Activated naive CD4-positive, alpha-beta T cell treated with anti-CD3 and anti-CD28 coated beads, Interleukin-2, amount 10 ng/mL, durations not matched to agents 7 days and 5 days (primary cell): ENCODE data around the gene DMBX1.

ENCODE experiments used
- CTCF ChIA-PET: fragments of 350-600 bp; sonication (Branson Sonifier 250); formaldehyde crosslinking; loops from one replicate; lab custom pipeline; 2021; ENCODE audit warnings: antibody characterized with exemption; lab: Charles Lee
- DNase-seq: peaks from one replicate; pipeline ENCODE4 v3.0.0-alpha.2; 2020
- H3K27ac Mint-ChIP-seq: one replicate; pipeline ENCODE4 v1.8.0; 2021; ENCODE audit warnings: mild to moderate bottlenecking, moderate library complexity, mixed read lengths
- H3K27me3 Mint-ChIP-seq: one replicate; pipeline ENCODE4 v1.8.0; 2021; ENCODE audit warnings: mild to moderate bottlenecking, mixed read lengths
- H3K36me3 Mint-ChIP-seq: one replicate; pipeline ENCODE4 v1.8.0; 2021; ENCODE audit warnings: mixed read lengths
- H3K4me1 Mint-ChIP-seq: one replicate; pipeline ENCODE4 v1.8.0; 2021; ENCODE audit warnings: mixed read lengths
- H3K4me3 Mint-ChIP-seq: one replicate; pipeline ENCODE4 v1.8.0; 2021; ENCODE audit warnings: mild to moderate bottlenecking, moderate library complexity, mixed read lengths
- H3K9me3 Mint-ChIP-seq: one replicate; pipeline ENCODE4 v1.8.0; 2021; ENCODE audit warnings: mixed read lengths

DMBX1 gene

DNA sequence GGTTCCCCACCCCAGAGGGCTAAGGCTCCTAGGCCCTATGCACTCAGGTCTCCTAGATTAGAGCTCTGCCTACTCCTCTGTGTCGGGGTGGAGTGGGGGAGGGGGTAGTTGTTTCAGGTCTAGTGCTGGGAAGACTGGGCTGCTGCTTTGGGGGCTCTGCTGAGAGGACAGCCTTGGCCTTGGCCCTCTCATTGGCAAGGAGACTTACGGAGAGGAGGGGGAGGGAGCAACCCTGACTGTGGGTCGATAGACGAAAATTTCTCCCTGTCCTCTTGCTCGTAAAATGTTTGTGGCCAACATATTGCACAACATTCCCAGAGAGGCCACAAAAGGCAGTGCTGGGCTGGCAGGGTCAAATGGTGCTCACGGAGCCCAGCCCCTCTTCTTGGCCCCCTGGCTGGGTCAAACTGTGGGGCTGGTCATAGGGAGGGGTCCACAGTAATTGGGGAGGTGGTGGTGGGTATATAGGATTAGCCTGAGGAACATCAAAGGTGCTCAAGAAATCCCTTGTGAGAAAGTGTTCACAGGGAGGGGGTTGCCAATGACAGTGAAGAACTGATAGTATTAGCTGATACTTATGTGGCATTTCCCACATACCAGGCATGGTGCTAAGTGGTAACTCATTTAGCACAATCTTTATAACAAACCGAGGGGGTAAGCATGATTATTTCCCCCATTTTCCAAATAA, 8.5 kb upstream of the DMBX1 start:
- Mint-ChIP-seq H3K27me3 (peaks cover 88% of the 10 kb centered on the region), H3K4me1 (no peaks in the 10 kb centered on the region), H3K9me3 (no peaks in the 10 kb centered on the region), H3K36me3 (no peaks in the 10 kb centered on the region), H3K4me3 (no peak overlapping the region), H3K27ac (no peak overlapping the region)
- DNase-seq = no peak
- CTCF ChIA-PET = interaction anchor here (0.9 to 5.2 kb wide), 4 partner anchors 35 to 54 kb away, joined by 3 to 40 read pairs (median 6); a partner anchor contains a TSS

DNA sequence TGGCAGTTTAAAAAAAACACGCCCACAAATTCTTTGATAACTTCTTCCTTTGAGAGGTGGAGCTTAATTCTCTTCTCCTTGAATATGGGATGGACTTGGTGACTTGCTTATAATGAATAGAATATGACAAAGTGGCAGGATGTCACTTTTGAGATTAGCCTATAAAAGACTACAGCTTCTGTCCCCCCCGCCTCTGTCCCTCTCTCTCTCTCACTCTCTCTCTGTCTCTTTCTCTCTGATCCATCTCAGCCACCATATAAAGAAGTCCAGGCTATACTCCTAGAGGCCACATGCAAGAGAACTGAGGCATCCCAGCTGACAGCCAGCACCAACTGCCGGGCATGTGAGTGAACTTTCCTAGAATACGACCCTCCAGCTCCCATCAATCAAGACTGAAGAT, 7.7 kb upstream of the DMBX1 start:
- Mint-ChIP-seq H3K27me3 (peaks cover 88% of the 10 kb centered on the region), H3K36me3 (no peaks in the 10 kb centered on the region), H3K27ac (no peak overlapping the region), H3K4me3 (no peak overlapping the region), H3K4me1 (no peaks in the 10 kb centered on the region), H3K9me3 (no peaks in the 10 kb centered on the region)
- no peak for DNase-seq
- CTCF ChIA-PET = interaction anchor here (1.5 to 5.2 kb wide), 2 partner anchors 44 to 47 kb away, joined by 4 to 40 read pairs; no protein-coding TSS in a partner anchor

GRCh38 chr1:46483589-46483988, 6.0 kb upstream of the DMBX1 start:
- CTCF ChIA-PET = interaction anchor here (0.8 to 5.2 kb wide), 3 partner anchors 36 to 46 kb away, joined by 3 to 40 read pairs (median 4); no protein-coding TSS in a partner anchor
- H3K9me3 Mint-ChIP-seq = no peaks in the 10 kb centered on the region
- peaks cover 92% of the 10 kb centered on the region for H3K27me3 Mint-ChIP-seq
- H3K4me1 Mint-ChIP-seq = peaks cover 2% of the 10 kb centered on the region
- no peak overlapping the region for H3K27ac Mint-ChIP-seq
- H3K36me3 Mint-ChIP-seq = no peaks in the 10 kb centered on the region
- H3K4me3 Mint-ChIP-seq = no peak overlapping the region
- DNase-seq = no peak

DNA sequence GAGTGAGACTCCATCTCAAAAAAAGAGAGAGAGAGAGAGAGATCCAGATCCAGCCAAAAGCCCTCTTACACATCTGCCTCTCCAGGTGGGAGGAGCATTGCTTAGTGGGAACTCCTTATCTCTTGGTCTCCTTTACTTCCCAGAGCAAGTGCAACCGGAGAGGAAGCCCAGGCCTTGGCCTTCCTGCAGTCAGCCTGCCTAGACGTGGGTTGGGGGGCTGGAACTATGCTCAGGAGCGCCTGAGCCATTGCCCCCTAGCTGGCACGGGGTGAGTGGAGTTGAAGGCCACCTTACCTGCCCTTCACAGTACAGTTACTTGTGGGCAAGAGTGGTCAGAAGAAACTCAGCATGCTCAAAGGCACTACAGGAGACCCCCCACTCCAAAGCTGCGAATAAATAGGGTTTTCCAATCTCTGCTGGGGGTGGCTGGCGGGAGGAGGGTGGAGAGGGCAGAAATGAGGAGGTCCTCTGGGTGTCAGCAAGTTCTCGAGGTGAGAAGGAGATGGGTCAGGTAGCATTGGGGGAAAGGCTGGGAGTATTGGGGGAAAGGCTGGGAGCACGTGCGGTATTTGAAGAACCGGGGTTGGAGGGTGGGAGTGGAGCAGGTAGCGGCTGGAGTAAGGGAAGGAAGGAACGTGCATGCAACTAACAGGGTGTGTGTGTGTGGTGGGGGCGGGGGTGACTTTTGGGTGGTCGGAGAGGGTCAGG, 4.7 kb upstream of the DMBX1 start:
- Mint-ChIP-seq H3K4me1 (peaks cover 13% of the 10 kb centered on the region), H3K27ac (no peak overlapping the region), H3K27me3 (peaks cover 93% of the 10 kb centered on the region), H3K9me3 (no peaks in the 10 kb centered on the region), H3K36me3 (peaks cover 2% of the 10 kb centered on the region), H3K4me3 (no peak overlapping the region)
- DNase-seq = no peak
- CTCF ChIA-PET = interaction anchor here (1.2 kb wide), 1 partner anchor 43 kb away, joined by 4 read pairs; no protein-coding TSS in a partner anchor

DNA sequence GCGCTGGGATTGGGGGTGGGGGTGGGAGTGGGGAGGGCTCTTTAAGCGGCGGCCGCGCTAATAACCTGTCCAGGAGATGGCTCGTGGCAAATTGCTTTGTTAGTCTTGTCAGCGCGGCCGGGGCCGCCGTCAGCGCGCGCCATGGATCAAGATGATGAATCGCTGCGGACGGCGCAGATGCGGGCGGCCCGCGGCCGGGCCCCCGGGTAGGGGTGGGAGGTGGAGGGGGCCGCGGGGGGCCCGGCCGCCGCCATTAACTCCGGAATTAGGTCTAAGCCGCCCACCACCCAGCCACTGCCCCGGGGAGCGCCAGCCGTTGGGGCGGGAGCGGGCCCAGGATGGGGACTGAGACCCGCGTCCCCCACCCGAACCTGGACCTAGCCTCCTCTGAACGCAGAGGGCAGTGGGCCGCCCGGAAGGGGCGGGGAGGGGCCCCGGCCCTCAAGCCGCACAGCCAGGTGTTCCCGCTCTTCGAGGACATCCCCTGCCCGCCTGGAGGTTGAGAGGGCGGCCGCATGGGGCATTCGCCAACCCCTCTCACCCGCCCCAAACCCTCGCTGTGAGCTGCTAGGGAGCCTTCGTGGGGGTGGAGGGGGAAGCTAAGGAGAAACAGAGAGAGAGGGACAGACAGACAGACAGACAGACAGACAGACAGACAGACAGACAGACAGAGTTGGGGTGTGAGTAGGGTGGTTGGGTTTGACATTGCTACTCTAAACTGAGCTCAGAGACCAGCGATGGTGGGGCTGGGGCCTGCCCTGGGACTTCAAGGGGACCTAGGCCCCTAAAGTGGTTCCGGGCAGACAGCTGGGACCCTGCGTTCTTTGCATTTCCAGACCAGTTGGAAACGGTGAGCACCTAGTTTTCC, 3.8 kb upstream of the DMBX1 start:
- H3K4me1 Mint-ChIP-seq = peaks cover 15% of the 10 kb centered on the region
- CTCF ChIA-PET = interaction anchor here (1.2 to 3.7 kb wide), 5 partner anchors 8 to 49 kb away, joined by 4 to 33 read pairs (median 9); a partner anchor contains a TSS
- H3K4me3 Mint-ChIP-seq = no peak overlapping the region
- H3K27ac Mint-ChIP-seq = no peak overlapping the region
- DNase-seq = no peak
- peaks cover 94% of the 10 kb centered on the region for H3K27me3 Mint-ChIP-seq
- H3K9me3 Mint-ChIP-seq = no peaks in the 10 kb centered on the region
- H3K36me3 Mint-ChIP-seq = peaks cover 2% of the 10 kb centered on the region

- Mint-ChIP-seq H3K27ac (no peak overlapping the region), H3K4me1 (peaks cover 15% of the 10 kb centered on the region), H3K36me3 (peaks cover 2% of the 10 kb centered on the region), H3K4me3 (no peak overlapping the region), H3K9me3 (no peaks in the 10 kb centered on the region), H3K27me3 (peaks cover 96% of the 10 kb centered on the region)
- CTCF ChIA-PET = interaction anchor here (0.8 to 3.7 kb wide), 5 partner anchors 9 to 48 kb away, joined by 3 to 33 read pairs (median 9); a partner anchor contains a TSS
- no peak for DNase-seq
Measured at GRCh38 chr1:46486432-46487015, 3.1 kb upstream of the DMBX1 start.

DNA sequence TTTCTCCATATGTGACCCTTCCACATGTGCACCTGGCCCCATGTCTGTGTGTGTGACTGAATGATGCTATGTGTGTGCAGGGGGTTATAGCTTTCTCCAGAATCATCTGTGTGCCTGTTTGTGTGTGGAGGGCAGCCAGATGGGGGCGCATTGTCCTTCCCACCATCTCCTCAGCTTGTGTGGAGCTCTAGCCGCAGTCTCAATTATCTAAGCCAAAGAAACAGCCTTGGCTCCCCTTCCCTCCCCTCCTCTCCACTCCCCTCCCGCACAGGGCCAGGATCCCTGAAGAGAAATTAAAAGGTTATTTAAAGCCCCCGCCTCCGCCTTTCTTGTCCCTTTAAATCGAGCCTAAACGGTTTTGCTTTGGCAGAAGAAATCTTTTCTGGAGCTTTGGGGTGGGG, 1.8 kb upstream of the DMBX1 start:
- H3K27ac Mint-ChIP-seq = no peak overlapping the region
- peaks cover 15% of the 10 kb centered on the region for H3K4me1 Mint-ChIP-seq
- H3K9me3 Mint-ChIP-seq = no peaks in the 10 kb centered on the region
- CTCF ChIA-PET = interaction anchor here (0.8 to 3.7 kb wide), 9 partner anchors 9 to 47 kb away, joined by 3 to 33 read pairs (median 5); a partner anchor contains a TSS
- peak; percentile 39 for DNase-seq
- H3K4me3 Mint-ChIP-seq = no peak overlapping the region
- peaks cover 100% of the 10 kb centered on the region for H3K27me3 Mint-ChIP-seq
- peaks cover 2% of the 10 kb centered on the region for H3K36me3 Mint-ChIP-seq

DNA sequence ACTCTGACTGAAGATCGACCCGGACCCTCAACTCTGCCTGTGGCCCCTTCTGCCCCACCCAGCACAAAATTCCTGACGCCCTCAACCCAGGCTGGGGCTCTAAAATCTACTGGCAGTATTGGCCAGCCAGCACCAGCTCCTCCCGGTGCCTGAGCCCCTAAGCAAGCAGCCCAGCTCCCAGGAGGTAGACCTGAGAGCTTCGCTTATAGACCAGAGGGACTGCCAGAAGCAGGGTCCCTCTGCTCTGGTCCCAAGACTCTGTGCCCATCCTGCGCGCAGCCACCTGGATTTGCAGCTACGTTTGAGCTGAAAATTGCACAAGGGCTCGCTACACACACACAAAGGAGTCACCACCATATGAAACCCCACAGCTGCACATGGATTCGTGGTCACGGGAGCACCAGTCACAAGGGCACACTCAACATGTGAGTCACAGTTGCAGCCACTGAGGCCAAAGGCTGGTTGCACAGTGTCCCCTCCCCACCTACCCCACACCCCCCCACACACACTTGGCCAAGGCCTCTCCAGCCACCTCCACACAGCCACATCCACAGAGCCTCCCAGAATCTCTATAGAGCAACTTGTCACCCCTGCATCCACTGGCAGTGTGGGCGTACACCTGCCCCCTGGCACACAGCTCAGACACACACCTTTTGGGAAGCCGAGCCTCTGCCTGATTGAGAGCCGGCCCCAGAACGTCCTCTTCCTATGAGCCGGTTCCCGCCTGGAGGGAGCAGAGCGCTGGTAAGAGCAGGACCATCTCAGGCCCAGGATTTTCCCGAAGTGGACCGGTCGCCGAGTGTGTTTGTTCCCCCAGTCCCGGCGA, 1.1 kb upstream of the DMBX1 start:
- peaks cover 100% of the 10 kb centered on the region for H3K27me3 Mint-ChIP-seq
- H3K27ac Mint-ChIP-seq = peak overlapping the region; percentile 79

DNA sequence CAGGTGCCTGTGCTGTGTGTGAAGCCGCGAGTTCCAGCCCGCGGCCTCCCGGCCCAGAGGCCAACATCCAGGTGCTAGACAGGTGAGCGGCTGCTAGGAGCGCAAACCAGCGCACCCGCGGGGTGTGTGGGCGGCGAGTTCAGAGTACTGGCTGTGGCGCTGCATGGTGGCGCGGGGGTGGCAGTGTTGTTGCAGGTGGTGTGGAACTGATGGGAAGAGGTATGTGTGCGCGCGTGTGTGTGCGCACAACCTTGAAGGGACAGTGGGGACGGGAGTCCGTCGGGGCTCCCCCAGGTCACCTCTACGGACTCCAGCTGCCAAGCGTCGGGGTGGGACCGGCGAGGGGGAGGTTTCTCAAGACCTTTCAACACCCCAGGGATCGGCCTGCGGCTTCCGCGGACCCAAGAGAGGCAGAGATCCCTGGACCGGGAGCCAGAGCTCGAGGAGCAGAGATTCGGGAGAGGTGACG, 433 bp upstream of the DMBX1 start:
- H3K4me1 Mint-ChIP-seq = peaks cover 15% of the 10 kb centered on the region
- peaks cover 100% of the 10 kb centered on the region for H3K27me3 Mint-ChIP-seq
- no peaks in the 10 kb centered on the region for H3K9me3 Mint-ChIP-seq
- H3K27ac Mint-ChIP-seq = peak overlapping the region; percentile 79
- peak; percentile 41 for DNase-seq
- peaks cover 2% of the 10 kb centered on the region for H3K36me3 Mint-ChIP-seq
- H3K4me3 Mint-ChIP-seq = peak overlapping the region; percentile 68
- CTCF ChIA-PET = interaction anchor here (1.0 to 3.7 kb wide), 3 partner anchors 39 to 50 kb away, joined by 3 to 33 read pairs (median 5); no protein-coding TSS in a partner anchor

More for the DNA sequence above, 1.1 kb upstream of the DMBX1 start:
- H3K36me3 Mint-ChIP-seq = peaks cover 2% of the 10 kb centered on the region
- no peak for DNase-seq
- CTCF ChIA-PET = interaction anchor here (0.8 to 3.7 kb wide), 9 partner anchors 9 to 49 kb away, joined by 3 to 33 read pairs (median 4); a partner anchor contains a TSS
- peak overlapping the region; percentile 68 for H3K4me3 Mint-ChIP-seq
- no peaks in the 10 kb centered on the region for H3K9me3 Mint-ChIP-seq
- H3K4me1 Mint-ChIP-seq = peaks cover 15% of the 10 kb centered on the region

DNA sequence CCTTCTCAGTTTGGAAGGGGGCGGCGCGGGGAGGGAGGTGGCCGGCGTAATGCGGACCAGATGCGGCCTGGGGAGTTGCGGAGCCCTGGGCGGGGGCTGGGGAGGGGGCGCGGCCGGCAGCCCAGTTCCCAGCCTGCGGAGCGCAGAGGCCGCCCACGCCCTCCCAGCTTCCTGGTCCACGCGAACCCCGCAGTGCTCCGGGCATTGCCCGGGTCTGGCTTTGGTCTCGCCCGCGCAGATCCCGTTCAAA, 695 bp downstream of the DMBX1 start:
- Mint-ChIP-seq H3K9me3 (no peaks in the 10 kb centered on the region), H3K27me3 (peaks cover 100% of the 10 kb centered on the region), H3K4me1 (peaks cover 15% of the 10 kb centered on the region), H3K4me3 (no peak overlapping the region), H3K36me3 (peaks cover 2% of the 10 kb centered on the region), H3K27ac (no peak overlapping the region)
- CTCF ChIA-PET = no interaction called here
- DNase-seq = no peak

DNA sequence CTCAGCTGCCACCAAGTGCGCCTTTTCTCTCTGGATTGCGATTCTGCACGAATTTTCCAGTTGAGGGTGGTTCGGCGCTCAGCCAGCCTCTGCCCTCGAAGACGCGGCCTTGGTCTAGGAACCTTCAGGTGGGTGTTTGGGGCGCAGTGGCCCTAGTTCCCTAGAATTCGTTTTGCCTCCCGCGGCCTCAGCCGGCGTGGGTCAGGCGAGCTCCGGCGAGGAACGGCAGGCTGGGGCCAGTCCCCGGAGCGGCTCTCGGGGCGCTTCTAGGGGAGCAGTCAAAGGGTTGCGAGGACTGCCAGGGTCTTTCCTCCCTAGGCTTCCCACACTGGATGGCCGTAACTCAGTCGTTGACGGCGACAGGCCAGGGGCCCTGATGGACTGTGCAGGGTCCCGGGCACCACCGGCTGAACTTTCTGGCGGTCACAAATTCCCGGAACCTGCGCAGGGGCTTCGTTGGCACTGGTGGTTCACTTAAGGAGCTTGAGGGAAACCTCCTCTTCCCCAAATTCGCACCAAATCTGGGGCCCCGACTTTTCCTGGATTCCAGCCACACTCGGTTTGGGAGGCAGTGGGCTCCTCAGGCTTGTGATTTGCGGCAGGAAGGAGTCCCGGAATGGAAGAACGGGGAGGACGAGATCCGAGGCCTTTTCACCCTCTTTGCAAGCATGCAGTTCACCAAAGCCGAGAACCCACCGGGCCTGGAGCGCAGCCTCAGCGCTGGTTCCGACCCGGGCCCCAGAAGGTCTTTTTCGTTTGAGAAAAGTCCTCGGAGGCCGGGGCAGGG, 1.2 kb downstream of the DMBX1 start:
- peaks cover 15% of the 10 kb centered on the region for H3K4me1 Mint-ChIP-seq
- H3K4me3 Mint-ChIP-seq = no peak overlapping the region
- CTCF ChIA-PET = no interaction called here
- H3K27me3 Mint-ChIP-seq = peaks cover 100% of the 10 kb centered on the region
- no peaks in the 10 kb centered on the region for H3K9me3 Mint-ChIP-seq
- no peak overlapping the region for H3K27ac Mint-ChIP-seq
- no peak for DNase-seq
- peaks cover 2% of the 10 kb centered on the region for H3K36me3 Mint-ChIP-seq

DNA sequence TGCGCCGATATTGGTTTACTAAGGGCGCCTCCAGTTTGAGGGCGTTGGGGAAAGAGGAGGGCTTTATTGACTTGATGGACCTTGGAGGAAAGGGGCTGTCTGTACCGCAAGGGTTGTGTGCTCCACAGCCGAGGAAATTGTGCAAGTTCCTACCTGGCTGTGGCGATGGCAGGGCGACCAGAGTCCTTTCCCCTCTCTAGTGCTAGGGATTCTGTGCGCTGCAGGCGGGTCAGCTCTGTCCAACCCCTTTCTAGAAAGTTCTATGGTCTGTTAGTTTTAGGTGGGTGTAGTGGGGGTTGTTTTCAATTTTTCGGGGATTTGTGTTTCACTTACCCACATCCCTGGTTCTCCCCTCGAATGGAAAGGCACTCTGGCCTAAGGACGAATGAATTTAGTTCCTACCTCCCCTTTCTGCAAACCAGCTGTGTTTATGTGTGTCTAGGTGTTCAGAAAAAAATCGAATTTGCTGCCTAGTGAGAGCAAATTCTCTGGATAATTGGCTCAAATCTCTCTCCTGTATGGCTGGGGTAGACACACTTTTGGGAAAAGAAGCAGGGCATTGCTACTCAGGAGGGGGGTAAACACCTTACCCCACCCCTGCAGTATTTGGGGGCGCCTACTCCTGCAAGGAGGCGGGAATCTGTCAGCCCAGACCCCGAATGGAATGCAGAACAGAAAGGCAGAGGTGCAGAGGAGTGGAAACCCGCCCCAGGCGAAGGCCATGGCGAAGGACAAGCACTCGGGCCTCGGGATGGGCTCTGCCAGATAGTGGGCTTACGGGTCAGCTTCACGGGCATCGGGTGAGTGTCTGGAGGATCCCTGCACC, 2.0 kb downstream of the DMBX1 start:
- no peak overlapping the region for H3K27ac Mint-ChIP-seq
- CTCF ChIA-PET = no interaction called here
- H3K4me3 Mint-ChIP-seq = no peak overlapping the region
- no peaks in the 10 kb centered on the region for H3K9me3 Mint-ChIP-seq
- peaks cover 2% of the 10 kb centered on the region for H3K36me3 Mint-ChIP-seq
- DNase-seq = no peak
- peaks cover 15% of the 10 kb centered on the region for H3K4me1 Mint-ChIP-seq
- peaks cover 100% of the 10 kb centered on the region for H3K27me3 Mint-ChIP-seq
